Transverse colon (tissue), 4 donors: ENCODE measurements around the gene TSPAN32.
"Not testable (repeated sequence)": the region's sequence is repeated elsewhere in the genome, so short reads cannot be mapped to it uniquely, and the experiment has no call there.

Experiments
- CTCF ChIP-seq, 5 experiments: fragments of 200-600 bp in 3 of 5; fragments of 450-650 bp in 2 of 5; sonication (generic) in 3 of 5; IDR thresholded peaks; 1 replicate in 2 of 5; 2 replicates in 3 of 5; pipeline ENCODE4 v1.5.1; 2016 to 2017; ENCODE audit warnings: antibody characterized with exemption in 5 of 5, inconsistent platforms in 3 of 5, mild to moderate bottlenecking in 2 of 5, moderate library complexity in 1 of 5
- POLR2A ChIP-seq: fragments of 450-650 bp; IDR thresholded peaks from one replicate; pipeline ENCODE4 v1.6.1; 2016; ENCODE audit warnings: antibody characterized with exemption, mild to moderate bottlenecking, moderate library complexity
- POLR2AphosphoS5 ChIP-seq, 3 donors: sonication (generic); formaldehyde crosslinking; IDR thresholded peaks; one replicate each; pipeline ENCODE4 v1.6.1; 2016; ENCODE audit warnings: antibody characterized with exemption in 3 of 3

GRCh38 chr11:2357651-2358050 is 55.8 kb downstream of the TSPAN32 start:
- not testable (repeated sequence) for TF ChIP-seq CTCF (IDR thresholded peaks at IDR 0.05); POLR2A; POLR2AphosphoS5 (IDR thresholded peaks at IDR 0.05)
